Stimulated activated CD8-positive, alpha-beta memory T cell treated with anti-CD3 and anti-CD28 coated beads, Interleukin-12 subunit alpha, Interleukin-12 subunit beta, amount 100 ng/mL, for 1 hour (primary cell): Measurements from ENCODE around the gene AURKB.
"Not testable (repeated sequence)": the region's sequence is repeated elsewhere in the genome, so short reads cannot be mapped to it uniquely, and the experiment has no call there.

Experiments
- DNase-seq: peaks from one replicate; pipeline ENCODE4 v3.0.0-alpha.2; 2020; ENCODE audit warnings: low read depth

The AURKB gene

DNA sequence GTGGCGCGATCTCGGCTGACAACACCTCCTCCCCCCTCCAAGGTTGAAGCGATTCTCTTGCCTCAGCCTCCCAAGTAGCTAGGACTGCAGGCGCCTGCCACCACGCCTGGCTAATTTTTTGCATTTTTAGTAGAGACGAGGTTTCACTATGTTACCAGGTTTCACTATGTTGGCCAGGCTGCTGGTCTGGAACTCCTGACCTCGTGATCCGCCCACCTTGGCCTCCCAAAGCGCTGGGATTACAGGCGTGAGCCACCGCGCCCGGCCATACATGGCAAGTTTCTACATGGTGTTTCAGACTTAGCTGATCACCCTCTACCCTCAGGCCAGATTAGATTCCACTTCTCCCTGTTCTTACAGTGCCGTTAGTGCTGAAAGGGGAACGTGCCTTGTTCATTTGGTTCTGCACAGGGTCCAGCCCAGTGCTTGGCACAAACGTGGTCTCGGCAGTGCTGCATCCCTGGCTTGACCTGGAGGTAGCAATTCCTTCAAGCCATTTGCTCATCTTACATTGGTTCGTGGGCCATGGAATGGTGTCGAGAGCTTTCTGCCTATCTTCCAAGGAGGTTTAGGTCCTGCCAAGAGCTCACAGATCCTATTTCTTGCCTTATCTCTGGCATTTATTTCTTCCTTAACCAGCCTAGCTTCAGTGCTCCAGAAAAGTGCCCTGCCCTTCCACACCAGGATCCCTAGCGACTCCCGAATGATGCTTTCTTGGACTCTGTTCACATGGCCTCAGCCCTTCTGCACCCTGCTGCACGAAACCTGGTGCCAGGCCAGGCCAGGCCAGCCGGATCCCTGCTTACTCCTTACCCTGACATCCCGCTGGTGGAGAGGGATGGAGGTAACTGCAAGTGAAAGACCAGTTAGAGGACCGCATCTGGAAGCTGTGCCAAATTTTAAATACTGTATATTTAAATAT is 14.8 kb upstream of the AURKB start:
- DNase-seq = no peak

DNA sequence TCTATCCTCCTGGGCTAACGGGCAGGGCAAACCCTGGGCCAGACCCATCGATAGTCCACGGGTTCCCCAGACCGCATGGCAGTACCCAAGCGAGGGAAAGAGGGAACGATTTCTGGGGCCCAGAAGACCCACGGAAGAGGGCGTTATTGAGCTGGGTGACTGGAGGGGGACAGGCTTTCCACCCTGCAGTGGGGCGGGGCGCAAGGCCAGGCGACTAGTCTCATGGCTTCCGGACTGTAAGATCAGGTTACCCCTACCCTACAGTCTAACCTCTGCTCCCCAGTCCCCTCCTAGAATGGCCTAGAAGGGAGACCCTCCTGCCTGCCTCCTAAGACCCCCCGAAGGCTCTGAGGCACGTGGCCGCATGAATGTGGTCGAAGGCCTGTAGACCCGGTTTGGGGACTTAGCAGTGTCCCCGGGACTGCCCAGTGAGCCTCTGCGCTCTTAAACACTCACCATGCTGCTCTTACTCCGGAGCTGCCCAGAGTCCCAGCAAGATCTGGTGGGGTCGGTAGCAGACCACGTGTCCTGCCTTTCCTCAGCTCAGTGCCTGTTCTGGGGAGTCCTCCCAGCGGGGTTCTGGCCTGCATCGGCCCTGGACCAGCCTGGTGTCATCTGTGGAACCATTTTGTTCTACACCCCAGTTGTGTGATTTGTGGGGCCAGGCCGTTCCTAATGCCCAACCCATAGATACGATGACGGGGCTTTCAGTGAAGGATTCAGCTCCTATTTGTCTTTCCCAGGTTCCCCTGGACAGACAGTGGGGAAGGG is 13.2 kb upstream of the AURKB start:
- DNase-seq = no peak

DNA sequence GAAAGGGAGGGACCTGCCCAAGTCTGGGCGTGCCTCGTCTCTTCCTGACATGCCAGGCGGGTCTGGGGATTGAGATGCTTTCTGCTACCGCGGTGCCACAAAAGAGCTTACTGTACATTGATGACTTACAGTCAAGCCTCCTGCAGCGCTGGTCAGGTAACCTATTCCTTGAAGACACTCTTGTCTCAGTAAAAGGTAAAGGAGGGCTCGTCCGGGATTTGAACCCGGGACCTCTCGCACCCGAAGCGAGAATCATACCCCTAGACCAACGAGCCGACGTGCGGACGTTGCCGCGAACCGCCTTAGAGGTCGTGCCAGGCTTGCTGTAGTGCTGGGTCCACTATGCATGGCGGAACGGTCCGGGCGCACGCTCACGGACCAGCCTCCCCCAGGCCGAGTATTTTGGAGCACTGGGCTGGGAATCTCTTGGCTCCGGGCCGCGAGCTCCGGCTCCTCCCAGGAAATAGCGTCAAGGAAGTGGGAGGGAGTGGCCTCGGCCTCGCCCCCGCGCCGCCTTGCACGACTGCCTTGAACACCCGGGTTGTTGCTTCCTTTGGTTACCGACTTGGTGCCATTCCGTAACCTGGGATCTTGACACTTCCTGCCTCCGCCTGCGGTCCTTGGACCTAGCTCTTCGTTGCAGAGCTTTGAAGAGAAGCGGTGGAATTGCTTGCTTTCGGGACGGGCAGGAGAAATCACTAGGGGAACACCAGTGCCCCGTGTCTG is 12.4 kb upstream of the AURKB start:
- peak; percentile 86 for DNase-seq

DNA sequence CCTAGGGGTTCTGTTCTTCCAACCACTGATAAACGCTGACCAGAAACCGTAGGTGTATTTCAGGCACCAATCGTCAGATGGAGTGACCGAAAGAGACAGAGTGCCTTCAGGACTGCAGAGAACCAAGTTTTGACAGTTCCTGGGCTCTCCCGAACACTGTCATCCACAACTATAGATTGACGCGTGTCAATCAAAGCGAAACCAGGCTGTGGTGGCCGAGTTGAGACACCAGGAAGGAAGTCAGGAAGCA is 11.9 kb upstream of the AURKB start:
- peak; percentile 58 for DNase-seq

DNA sequence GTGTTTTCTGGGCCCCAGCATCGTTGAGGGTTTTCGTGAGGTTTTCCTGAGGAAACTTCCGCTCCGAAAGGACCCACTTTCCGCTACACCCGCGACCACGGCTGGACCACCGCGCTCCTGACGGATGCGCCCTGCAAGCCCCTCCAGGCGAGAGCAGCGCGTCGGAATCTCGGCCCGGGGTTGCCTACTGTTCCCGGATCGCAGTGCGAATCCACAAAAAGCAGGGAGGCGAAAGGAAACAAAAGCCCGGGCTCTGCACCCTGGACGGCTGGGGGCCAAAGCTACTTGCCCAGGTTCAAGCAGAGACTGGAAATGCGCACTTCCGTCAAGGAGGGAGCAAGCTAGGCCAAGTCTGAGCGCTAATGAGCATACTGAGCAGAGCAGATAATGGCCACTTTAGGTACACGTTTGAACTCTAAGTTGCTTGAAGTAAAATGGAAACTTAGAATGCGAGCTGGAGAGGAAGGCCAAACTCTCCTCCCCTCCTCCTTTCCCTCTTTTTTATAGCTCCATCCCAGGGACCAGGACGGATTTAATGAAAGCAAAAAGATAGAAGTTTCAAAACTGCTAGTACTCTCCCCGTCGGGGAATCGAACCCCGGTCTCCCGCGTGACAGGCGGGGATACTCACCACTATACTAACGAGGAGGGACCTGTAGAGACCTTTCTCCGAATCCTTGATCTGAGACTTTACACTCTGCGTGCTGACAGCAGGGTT is 11.4 kb upstream of the AURKB start:
- DNase-seq = peak; percentile 90

DNA sequence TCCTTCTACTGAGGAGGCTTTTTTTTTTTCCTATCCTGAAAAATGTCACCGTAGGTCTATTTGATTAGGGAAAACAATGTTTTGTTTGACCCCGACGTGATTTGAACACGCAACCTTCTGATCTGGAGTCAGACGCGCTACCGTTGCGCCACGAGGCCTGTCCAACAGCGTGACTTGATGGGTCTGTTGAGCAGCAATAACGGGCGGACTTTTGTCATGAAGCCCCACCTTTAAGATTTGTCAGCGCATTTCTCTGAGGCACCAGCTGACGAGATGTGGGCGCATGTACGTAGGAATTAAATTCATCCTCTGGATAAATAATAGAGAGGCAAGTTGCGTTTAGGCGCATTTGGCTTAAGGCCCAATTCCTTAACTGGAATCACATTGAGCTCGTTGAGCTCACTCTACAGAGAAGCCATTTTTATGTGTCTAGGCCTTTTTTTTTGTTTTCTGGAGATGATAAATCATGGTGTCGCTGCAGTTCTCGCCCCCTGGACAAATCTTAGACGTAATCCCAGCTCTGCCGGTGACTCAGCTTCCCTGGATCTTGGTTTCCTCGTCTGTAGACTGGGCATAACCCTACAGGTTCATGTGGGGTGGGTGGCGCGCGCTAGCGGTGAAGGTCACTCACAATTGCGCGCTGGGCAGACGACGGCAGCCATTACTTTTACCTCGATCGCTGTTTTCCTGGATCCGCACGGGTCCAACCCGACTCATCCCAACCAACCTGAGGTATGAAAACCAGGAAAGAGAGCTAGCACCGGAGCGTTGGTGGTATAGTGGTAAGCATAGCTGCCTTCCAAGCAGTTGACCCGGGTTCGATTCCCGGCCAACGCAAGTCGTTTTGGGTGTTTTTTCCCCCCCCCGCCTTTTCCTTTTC is 10.6 kb upstream of the AURKB start:
- peak; percentile 80 for DNase-seq

DNA sequence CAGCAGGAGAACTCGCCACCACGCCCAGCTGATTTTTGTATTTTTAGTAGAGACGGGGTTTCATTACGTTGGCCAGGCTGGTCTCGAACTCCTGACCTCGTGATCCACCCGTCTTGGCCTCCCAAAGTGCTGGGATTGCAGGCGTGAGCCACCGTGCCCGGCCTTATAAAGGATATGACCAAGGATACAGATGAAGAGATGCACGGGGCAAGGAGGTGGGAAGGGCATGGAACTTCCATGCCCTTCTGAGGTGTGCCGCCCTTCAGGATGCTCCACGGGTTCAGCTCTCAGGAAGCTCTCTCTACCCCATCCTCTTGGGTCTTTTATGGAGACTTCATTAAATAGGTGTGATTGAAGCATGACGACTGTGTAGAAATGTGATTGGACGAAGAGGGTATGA is 3.6 kb upstream of the AURKB start:
- DNase-seq = not testable (repeated sequence)

DNA sequence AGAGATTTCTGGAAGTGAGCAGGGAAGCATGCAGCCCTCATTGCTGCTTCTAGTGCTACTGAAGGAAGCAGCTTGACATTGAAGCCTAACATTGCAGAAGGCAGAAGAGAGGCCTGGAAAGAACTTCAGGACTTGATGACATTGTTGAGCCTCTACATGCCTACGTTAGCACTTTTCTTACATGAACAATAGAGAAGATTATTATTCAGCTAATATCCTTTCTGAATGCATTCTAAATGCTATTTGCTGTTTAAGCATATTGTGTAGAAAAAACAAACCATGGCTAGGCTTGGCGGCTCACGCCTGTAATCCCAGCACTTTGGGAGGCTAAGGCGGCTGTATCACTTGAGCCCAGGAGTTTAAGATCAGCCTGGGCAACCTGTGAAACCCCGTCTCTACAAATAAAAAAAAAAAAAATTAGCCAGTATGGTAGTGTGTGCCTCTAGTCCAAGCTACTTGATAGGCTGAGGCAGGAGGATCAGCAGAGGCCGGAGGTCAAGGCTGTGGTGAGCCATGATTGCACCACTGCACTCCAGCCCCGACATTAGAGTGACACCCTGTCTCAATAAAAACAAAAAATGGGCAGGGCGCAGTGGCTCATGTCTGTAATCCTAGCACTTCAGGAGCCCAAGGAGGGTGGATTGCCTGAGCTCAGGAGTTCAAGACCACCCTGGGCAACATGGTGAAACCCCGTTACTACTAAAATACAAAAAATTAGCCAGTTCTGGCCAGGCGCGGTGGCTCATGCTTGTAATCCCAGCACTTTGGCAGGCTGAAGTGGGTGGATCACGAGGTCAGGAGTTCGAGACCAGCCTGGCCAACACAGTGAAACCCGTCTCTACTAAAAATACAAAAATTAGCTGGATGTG is 2.2 kb upstream of the AURKB start:
- DNase-seq = no peak

DNA sequence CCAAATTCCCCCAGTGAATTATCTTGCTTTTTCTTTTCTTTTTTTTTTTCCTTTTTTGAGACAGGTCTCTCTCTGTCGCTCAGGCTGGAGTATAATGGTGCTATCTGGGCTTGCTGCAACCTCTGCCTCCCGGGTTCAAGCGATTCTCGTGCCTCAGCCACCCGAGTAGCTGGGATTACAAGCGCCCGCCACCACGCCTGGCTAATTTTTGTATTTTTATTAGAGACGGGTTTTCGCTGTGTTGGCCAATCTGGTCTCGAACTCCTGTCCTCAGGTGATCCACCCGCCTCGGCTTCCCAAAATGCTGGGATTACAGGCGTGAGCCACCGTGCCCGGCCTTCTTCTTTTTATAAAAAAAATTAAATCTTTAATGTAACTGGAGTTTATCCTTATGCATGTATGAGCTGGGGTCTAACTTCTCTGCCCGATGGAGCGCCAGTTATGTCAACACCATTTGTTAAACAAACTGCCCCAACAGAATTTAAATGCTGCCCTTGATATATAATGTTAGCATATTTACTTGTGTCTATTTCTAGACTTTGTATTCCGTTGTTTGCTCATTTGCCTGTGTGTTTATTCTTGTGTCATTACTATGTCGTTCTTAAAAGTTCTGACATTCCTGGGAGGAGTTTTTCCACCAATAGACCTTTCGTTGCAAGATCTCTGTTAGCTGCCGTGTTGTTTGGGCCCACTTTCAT is 535 bp upstream of the AURKB start:
- no peak for DNase-seq

DNA sequence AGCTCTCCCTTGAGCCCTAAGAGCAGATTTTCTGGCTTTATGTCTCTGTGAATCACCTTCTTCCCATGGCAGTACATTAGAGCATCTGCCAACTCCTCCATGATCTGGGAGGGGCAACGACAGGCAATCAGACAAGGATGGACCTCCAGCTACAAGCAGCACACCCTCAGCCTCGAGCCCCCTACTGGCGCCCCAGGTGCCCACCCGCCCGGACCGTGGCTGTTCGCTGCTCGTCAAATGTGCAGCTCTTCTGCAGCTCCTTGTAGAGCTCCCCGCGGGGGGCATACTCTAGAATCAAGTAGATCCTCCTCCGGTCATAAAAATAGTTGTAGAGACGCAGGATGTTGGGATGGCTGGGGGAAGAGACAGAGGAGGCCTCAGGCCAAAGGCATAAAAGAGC is 3.8 kb downstream of the AURKB start:
- DNase-seq = no peak

DNA sequence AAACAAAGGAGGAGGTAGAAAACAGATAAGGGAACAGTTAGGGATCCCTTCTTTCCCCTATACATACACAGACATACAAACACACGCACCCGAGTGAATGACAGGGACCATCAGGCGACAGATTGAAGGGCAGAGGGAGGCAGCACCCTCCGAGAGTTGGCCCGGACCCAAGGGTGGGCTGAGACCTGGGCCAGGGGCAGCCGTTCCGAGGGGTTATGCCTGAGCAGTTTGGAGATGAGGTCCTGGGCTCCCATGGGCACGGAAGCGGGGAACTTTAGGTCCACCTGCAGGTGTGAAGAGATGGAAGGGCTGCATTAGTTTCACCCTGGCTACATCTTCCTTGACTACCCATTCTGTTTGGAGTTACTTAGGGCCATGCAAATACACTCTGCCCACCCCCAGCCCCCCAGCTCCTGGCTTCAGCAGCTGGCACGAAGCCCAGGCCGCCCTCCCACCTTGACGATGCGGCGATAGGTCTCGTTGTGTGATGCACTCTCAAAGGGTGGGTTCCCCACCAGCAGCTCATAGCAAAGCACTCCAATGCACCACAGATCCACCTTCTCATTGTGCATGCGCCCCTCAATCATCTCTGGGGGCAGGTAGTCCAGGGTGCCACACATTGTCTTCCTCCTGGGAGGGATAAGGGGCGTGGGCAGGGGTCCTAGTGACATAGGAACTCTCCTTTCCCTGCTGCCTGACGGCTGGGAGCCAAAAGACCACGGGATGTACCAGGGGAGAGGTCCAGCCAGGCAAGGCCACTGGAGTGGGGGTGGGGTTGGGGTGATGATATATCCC is 5.4 kb downstream of the AURKB start:
- DNase-seq = no peak

DNA sequence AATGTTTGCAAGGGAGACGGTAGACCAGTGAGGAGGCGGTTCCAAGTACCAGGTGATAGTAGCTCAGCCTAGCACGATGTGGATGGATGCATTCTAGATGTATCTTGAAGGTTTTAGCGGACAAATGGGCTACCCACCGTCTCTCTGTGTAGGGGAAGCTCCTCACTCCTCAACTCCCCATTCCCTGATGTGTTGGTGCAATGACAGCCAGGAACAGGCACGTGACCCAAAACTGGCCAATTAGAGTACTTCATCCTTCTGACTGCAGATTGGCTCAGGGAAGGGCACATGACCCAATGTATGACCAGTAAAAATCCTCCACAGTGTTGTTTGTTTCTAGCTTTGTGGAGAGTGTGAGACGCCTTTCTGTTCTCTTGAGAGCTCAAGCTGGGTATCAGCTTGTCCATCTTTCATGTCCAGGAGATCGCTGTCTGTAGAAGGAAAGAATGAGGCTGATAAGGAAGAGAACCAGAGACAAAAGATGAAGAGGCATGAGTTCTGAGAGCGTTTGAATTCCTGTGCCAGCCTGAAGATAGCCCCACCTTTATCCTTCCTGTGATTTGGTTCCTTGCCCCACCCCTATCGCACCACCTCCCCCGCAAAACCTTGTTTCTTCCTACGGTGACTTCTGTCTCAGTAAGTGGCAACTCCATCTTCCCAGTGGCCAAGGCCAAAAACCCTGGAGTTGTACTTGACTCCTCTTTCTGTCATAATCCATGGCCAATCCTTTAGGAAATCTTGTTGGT is 18.1 kb downstream of the AURKB start:
- no peak for DNase-seq

DNA sequence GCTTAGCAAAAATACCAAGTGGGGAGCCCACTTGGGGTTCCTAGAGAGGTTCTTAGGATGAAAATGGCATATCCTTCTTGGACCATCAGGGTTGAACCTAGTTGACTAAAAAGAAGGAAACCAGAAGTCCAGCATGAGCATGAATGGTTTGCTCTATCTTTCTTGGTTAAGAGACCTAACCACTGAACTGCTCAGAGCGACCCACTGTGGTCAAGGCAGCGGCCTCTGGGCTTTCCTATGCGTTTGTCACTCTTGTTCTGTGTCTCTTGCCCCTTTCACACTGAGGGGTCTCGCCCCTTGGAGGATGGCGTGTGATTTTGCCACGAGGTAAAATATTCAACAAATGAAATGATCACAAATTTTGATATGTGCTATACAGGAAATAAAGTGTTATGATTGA is 19.9 kb downstream of the AURKB start:
- DNase-seq = no peak

DNA sequence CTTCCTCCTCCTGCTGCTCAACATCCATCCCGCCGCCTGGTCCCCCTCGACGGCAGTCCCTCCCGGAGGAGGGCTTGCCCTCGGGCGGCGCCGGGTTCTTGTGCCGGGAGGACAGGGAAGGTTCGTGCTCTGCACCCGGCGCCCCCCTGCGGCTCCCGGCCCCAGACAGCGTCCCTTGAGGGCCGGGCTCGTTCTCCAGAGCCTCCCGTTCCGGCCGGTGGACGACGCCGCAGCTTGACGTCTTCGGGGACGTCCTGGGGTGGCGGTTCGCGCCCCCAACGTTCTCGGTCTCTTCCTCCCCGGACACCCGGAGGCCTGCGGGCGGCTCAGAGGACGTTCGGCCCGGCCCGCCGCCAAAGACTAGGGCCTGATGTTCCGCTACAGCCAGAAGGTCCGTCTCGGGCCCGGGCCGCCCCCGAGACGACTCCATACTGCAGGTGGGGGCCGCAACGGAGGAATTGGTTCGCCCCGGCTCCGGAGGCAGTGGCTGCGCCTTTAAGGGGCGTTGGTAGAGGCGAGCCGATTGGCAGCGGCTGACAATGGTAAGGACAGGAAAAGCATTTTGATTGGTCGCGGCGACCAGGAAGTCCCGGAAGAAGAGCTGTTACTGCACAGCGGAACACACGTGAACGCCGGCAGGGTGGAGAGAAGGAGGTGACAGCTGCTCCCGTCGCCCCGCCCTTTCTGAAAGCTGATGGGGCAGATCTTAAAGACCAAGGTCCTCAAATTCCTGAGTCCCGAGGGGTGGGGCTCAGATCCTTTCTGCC is 20.5 kb downstream of the AURKB start, which contains the start of gene BORCS6:
Gene BORCS6 (minus strand): TSS at position 470 of the 767 bp plus-strand sequence. CDS start 40 bp downstream, at position 430.
- peak; percentile 92 for DNase-seq

DNA sequence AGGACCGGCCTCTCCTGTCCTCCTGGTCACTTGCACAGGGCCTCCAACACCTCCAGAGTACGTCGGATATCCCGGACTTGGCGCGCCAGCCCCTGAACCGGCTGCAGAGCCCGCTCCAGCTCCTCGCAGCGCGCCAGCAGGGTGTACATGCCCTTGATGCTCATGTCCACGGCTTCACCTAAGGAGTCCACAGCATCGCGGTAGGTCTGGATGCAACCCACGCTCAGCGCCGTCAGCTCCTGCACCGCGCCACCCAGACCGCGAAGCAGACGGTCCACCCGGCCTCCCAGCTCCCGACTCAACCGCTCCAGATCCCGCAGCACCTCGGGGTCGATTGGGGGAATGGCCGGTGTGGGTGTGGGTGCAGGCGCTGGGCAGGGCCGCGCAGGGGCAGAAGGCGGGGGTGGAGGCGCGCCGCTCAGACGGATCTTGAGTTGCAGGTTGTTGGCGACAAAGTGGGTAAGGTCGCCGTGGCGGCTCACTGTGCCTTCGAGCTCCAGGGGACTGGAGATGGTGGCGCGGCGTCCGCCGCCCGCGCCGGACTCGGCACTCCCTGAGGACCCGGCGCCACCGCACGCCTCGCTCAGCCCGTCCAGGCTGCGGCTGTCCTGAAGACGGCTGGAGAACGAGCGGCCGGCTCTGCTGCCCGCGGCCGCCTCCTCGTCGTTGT is 21.2 kb downstream of the AURKB start:
- no peak for DNase-seq

DNA sequence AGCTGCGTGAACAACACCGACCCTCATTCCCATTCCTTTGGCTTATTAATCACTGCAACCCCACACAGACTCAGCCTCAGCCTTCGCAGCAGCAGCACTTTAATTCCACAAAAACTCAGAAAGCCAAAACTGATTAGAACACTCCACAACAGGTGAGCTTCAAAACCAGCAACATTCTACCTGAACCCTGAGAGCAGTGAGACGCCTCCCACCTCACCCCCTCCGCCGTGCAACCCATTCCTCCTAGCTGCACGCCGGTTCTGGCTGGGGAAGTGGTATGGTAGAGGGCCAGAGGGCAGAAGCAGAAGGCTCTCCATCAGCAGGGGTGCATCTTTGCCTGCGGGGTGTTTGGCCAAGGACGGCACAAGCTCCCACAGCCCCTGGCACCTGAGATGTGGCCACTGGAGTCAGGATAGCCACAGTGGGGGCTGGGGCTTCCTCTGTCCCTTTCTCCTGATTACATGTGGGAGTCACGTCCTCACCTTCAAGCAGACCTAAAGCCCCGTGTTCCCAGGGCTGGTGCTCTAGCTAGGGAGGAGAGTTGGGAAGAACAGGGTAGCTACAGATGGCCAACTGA is 22.0 kb downstream of the AURKB start:
- no peak for DNase-seq
